ENCODE measurements around the gene GPR12.

DNA sequence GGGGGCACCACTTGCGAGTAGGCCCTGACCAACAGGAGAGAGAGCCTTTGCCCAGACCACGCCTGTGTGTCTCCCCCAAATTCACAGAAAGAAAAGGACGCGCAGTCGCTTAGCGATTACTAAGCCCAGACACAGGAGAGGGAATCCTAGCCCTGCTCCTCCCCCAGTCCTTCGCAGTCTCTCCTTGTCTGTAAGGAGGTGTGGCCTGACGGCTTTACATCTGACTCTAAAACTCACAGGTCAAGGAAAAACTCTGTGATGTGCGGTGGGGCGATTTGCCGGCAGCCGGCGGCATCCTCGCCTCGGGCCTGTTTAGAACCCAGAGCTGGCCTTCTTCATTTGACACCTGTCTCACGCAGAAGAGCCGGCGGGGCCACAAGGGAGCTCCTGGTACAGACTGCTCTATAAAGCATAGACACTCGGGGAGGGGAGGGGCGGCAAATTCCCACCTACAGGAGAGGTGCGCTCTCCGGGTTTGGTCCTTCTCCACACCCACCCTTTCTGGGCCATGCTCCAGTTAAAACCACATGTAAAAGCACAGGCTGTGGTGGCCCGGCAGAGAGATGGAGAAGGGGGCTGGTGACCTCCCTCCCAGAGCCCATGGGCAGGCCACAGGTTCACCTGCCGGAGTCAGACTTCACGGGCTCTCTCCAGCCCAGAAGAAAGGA lies 17.8 kb downstream of the GPR12 start:
- TF ChIP-seq, protein P1, sequence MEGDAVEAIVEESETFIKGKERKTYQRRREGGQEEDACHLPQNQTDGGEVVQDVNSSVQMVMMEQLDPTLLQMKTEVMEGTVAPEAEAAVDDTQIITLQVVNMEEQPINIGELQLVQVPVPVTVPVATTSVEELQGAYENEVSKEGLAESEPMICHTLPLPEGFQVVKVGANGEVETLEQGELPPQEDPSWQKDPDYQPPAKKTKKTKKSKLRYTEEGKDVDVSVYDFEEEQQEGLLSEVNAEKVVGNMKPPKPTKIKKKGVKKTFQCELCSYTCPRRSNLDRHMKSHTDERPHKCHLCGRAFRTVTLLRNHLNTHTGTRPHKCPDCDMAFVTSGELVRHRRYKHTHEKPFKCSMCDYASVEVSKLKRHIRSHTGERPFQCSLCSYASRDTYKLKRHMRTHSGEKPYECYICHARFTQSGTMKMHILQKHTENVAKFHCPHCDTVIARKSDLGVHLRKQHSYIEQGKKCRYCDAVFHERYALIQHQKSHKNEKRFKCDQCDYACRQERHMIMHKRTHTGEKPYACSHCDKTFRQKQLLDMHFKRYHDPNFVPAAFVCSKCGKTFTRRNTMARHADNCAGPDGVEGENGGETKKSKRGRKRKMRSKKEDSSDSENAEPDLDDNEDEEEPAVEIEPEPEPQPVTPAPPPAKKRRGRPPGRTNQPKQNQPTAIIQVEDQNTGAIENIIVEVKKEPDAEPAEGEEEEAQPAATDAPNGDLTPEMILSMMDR (IDR thresholded peaks at IDR 0.05) = no peak
- no peak for TF ChIP-seq EP300 (IDR thresholded peaks at IDR 0.05)
- TF ChIP-seq POLR2A (IDR thresholded peaks at IDR 0.05) = no peak

Measured in sigmoid colon (tissue), 4 donors.